GM12801 (cell line): Measurements from ENCODE around the gene MRPS18B.

Experiments
- TF ChIP-seq, protein P1 (sequence below): IDR thresholded peaks from one replicate; pipeline ENCODE4 v1.5.1; 2011; ENCODE audit warnings: control low read depth; ENCODE audit not compliant: insufficient read length; ENCODE audit errors: extremely low read depth

Gene MRPS18B

DNA sequence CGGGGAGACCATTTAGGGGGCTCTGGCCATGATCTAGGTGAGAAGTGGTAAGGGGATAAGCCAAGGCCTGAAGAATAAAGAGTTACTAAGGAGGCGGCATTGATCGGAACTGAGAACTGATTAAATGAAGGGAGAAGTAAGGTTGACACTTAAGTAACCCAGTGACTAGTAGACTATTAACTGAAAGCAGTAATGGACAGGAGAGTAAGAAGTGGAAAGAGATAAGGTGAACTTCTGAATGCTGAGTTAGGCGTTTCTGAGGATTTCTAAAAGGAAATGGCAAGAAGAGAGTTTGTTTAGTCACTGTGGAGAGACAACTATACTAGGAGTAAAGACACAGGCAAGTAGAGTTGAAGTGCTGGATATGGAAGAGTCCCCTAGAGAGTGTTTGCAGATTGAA lies 44.5 kb upstream of the MRPS18B start:
- TF ChIP-seq, protein P1, sequence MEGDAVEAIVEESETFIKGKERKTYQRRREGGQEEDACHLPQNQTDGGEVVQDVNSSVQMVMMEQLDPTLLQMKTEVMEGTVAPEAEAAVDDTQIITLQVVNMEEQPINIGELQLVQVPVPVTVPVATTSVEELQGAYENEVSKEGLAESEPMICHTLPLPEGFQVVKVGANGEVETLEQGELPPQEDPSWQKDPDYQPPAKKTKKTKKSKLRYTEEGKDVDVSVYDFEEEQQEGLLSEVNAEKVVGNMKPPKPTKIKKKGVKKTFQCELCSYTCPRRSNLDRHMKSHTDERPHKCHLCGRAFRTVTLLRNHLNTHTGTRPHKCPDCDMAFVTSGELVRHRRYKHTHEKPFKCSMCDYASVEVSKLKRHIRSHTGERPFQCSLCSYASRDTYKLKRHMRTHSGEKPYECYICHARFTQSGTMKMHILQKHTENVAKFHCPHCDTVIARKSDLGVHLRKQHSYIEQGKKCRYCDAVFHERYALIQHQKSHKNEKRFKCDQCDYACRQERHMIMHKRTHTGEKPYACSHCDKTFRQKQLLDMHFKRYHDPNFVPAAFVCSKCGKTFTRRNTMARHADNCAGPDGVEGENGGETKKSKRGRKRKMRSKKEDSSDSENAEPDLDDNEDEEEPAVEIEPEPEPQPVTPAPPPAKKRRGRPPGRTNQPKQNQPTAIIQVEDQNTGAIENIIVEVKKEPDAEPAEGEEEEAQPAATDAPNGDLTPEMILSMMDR, result no peak

DNA sequence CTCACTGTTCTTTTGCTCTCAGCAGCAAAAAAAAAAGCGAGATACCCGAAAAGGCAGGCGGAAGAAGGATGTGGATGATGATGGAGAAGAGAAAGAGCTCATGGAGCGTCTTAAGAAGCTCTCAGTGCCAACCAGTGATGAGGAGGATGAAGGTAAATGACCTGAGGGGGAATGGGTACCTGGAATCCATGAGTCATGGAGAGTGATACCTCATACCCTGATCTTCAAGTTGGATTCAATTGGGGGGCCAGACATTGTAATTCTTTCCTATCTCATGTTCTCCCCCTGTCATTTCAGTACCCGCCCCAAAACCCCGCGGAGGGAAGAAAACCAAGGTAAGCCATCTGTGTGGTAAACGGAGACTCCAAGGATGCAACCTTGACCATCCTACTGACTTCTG lies 39.6 kb upstream of the MRPS18B start:
- TF ChIP-seq, protein P1, result no peak

DNA sequence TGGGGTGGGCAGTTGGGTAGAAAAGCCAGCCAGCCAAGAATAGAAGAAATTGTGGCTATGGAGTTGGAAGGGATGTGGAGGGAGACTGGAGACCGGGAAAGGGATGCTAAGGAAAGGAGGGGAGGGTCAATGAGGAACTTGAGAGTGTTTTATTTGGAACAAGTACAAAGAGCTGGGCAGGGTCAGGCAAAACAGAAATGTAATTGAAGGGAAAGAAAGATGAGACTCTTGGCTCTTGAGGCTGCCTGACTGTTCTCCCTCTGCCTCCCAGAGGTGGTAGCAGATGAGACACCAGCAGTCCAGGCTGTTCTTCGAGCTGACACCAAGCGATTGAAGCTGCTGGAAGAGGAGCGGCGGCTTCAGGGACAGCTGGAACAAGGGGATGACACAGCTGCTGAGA lies 33.7 kb upstream of the MRPS18B start:
- TF ChIP-seq, protein P1, result no peak

DNA sequence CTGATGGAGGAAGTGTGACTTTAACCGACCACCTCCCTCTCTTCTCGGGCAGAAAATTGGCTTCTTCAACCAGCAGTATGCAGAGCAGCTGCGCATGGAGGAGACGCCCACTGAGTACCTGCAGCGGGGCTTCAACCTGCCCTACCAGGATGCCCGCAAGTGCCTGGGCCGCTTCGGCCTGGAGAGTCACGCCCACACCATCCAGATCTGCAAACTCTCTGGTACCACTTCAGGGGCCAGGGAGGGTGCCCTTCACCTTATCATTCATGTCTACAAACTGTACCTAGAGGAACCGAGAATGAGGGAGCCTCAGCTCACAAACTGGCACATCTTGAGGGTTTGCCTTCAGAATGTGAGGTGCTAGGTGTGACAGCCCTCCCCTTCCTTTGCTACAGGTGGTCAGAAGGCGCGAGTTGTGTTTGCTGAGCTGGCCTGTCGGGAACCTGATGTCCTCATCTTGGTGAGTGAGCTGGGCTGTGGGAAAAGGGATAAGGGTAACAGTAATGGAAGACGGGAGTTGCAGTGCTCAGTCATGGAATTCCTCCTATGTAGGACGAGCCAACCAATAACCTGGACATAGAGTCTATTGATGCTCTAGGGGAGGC lies 27.8 kb upstream of the MRPS18B start:
- TF ChIP-seq, protein P1, result no peak

DNA sequence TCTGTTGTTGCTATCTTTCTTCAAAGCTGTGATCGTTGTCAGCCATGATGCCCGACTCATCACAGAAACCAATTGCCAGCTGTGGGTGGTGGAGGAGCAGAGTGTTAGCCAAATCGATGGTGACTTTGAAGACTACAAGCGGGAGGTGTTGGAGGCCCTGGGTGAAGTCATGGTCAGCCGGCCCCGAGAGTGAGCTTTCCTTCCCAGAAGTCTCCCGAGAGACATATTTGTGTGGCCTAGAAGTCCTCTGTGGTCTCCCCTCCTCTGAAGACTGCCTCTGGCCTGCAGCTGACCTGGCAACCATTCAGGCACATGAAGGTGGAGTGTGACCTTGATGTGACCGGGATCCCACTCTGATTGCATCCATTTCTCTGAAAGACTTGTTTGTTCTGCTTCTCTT lies 27.1 kb upstream of the MRPS18B start:
- TF ChIP-seq, protein P1, result no peak

DNA sequence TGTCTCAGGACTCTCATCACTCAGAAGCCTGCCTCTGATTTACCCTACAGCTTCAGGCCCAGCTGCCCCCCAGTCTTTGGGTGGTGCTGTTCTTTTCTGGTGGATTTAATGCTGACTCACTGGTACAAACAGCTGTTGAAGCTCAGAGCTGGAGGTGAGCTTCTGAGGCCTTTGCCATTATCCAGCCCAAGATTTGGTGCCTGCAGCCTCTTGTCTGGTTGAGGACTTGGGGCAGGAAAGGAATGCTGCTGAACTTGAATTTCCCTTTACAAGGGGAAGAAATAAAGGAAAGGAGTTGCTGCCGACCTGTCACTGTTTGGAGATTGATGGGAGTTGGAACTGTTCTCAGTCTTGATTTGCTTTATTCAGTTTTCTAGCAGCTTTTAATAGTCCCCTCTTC lies 26.6 kb upstream of the MRPS18B start:
- TF ChIP-seq, protein P1, result no peak

DNA sequence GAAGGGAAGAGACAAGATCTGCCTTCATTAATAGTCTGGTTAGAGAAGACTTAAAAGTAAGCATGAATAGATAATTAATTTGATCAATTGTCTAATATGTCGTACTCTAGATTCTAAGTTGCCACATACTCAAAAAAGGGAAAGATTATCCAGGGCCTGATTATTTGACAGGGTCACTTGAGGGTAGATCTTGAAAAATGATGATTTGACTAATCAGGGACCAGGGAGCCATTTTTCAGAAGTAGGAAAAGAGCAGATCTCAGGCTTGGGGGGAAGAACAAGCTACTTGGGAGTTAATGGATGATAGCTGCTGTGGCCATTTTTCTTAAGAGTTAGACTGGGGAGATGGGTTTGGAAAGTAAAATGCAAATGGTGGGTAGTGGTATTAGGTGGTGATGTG lies 25.4 kb upstream of the MRPS18B start:
- TF ChIP-seq, protein P1, result no peak
